GM18508 (cell line): ENCODE data around the gene CNTN4.

Experiments used
- ATAC-seq: cut with Tn5 transposase; IDR thresholded peaks from one replicate; pipeline ENCODE4 v1.9.1; 2021; ENCODE audit warnings: moderate number of reproducible peaks; ENCODE audit not compliant: insufficient read depth, unreplicated experiment

CNTN4 gene

DNA sequence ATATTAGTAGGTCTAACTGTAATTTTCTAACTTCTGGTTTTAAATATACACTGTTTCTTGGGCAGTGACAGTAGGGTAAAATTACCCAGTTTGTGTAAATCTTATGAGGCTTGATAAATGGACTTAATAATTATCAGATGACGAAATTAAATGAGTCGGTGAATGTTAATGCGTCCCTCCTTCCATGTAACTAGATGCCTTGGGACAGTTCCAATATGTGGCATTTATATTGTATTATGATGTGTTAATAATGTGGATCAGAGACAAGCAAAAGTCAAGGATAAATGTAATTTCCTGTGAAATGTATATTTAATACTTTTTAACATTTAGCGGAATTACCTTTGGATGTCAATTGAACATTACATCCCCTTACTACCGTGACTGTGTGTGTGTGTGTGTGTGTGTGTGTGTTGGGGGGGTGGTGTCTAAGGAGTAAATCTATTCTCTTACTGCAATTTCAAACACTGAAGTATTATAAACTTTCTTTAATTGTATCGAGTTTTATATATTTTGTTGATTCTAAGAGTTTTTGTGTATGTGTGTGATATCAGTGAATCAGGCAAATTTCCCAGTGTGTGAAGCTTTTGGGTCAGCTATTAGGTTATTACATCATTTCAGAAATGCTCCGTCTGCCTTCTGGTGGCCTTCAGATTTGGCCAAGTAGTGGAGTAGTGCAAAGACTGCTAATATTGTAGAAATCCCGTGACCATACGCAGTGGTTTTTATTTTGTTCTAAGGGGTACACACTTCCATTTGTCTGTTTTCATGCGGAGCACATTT lies 50.1 kb downstream of the CNTN4 start:
- ATAC-seq, result no peak

DNA sequence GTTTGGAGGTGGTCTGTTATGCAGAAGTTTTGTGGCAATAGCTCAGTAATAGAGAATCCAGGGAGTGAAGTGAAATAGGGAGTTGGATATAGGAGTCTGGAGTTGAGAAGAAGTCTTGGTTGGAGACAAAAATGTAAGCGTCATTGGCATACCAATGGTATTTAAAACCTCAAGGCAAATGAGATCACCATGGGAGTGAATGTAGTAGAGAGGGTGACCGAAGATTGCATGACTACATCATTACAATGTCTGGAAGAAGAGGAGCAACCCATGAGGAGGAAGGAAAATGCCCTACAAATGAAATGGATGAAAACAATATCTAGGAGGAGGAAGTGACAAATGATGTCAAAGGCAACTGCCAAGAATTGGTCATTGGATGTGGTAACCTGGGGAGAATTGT lies 54.4 kb downstream of the CNTN4 start:
- no peak for ATAC-seq

DNA sequence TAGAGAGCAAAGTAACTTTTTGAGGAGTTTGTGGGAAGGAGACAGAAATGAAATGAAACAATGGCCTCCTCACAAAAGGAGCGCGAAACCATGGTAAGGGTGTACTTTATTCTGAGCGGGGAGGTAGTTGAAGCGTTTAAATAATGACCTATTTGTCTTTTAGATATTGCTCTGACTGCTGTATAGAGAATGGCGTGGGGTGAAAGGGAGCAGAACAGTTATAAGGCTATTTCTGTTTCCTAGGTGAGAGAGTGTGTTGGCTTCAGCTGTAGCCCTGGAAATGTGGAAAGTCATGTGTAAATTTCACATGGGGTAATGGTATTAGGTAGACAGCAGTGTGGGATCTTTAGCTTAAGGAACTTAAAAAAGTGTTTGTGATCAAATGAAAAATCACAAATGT lies 54.9 kb downstream of the CNTN4 start:
- no peak for ATAC-seq

DNA sequence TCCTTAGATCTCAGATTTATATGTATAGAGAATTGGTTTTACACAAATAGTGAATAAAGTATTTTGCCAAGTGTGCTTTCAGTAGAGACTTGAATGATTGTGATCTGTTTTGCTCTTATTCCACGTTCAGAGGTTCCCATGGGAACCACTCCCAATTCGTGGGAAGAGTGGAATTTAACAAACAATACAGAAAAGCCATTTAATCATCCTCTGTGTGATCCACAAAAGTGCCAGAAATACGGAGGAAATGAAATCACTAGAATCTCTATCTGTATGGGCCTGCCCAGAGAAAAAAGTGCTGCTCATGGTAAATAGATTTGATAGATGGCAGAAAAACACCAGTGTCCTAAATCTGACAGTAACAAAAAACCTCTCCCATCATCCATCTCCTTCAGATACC lies 56.0 kb downstream of the CNTN4 start:
- no peak for ATAC-seq

DNA sequence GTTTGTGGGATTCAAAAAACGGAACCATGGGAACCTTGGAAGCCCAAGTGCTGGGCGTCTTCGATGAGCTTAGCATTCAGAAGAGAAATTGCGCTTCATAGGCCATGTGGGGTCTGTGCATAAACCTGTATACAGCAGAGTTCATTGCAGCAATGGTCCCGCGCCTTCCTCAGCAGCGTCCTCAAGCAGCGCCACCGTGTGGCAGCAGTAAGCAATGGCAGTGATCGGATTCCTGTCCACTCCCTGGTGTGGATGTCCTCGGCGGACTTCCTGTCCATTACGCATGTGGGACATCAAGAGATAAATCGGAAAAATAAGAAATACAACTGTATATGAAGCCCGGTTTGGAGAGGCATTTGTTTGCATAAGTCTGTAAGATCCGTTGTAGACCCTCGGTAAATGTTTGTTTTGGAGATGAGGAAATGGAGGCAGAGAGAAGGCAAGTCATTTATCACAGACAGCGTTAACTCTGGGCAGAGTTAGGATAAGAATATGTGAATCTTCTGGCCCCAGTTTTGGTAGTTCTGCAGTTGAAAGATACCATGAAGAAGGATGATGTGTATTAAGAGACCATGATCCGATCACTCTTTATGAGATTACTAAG lies 57.7 kb downstream of the CNTN4 start:
- no peak for ATAC-seq

- no peak for ATAC-seq
Observed at GRCh38 chr3:2158828-2159227, 60.2 kb downstream of the CNTN4 start.

- ATAC-seq, result no peak
Observed at GRCh38 chr3:2166552-2166951, 67.9 kb downstream of the CNTN4 start.

- no peak for ATAC-seq
Observed at GRCh38 chr3:2172561-2173171, 74.0 kb downstream of the CNTN4 start.

DNA sequence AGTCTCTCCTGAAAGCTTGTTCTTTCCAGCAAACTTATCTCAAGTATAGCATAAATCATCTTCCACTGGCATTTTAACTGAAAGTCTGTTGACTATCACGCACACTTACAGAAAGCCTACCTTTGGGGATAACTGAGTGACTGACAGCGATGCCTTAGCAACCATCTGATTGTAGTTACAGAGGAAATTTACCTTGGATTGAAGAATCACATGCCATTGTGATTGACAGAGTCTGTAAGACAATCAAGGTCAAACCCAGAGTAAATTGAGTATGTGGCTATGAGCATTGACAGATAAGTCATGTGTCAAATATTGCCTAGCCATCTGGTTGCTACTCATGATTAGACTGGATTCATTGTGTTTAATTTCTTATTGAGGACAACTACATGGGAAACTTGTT lies 82.0 kb downstream of the CNTN4 start:
- no peak for ATAC-seq

DNA sequence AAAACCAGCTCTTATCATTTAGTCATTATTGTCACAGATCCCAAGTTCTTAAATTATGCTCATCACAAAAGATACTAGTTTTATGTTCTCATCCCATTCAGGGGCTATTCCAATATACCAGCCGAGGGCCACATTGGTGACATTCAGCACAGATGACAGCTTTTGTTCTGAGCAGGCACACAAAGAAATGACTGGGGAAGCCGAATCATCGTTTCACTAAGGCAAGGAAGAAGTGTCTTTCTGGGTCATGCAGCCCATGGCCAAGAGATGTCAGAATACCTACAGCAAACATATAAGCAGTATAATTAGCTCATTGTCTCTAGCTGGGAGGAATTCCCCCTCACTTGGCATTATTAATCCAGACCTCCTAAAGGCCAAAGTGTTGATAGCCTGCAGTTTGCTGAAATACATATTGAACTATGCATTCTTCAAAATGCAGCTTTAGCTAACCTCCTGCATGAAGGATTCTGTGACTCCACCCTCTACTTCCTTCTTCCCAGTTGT lies 100.2 kb downstream of the CNTN4 start:
- ATAC-seq, result no peak

DNA sequence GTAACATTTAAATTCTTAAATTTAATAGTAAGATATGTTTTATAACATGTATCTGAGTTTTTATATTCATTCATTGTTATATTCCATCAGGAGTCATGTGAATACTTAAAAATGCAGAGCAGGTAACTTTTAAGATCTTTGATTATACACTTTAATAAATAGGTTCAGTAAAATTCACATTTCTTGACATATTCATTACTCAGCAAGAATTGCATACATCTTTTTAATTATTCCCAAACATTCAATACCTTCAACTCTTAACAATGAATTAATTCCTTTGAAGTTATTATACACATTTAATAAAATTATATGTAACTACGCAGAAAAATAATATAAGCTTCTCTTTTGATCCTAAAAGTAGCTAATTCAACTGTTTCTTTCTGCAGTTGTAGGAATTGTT lies 105.4 kb downstream of the CNTN4 start:
- no peak for ATAC-seq

DNA sequence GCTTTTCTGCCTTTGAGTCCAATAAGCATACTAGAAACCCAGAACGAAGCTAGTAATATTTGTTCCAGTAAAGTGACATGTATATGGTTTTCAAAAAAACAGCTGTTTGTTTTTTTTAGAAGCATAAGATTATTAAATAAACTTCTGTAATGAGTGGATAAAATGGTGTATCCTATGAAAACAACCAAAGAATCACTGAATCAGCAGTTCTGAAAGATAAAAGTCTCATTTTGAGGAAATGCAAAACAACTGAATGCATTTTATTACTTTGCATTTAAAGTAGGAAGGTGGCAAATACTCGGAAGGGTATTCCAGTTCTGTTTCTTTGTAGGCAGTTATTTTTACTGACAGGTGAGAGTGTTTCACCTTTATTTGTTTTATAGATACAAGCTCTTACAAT lies 107.0 kb downstream of the CNTN4 start:
- ATAC-seq, result no peak

DNA sequence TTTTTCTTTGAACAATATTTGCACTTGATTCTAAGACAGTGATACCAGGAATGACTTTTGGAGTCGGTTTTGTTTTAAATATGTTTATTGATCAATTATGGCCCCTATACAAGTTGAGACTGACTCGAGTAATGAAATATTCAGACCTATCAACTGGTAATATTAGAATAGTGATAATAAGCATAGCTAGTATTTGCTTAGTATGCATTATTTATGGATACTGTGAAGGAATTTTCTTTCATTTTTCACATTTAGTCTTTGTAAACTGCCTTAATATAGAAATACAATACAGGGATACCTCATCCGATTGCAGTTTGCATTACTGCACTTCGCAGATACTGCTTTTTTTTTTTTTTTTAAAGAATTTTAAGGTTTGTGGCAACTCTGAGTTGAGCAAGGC lies 107.9 kb downstream of the CNTN4 start:
- ATAC-seq, result no peak

GRCh38 chr3:2211568-2211967 lies 112.9 kb downstream of the CNTN4 start:
- ATAC-seq, result no peak

- ATAC-seq, result no peak
Observed at GRCh38 chr3:2212206-2212605, 113.5 kb downstream of the CNTN4 start.

DNA sequence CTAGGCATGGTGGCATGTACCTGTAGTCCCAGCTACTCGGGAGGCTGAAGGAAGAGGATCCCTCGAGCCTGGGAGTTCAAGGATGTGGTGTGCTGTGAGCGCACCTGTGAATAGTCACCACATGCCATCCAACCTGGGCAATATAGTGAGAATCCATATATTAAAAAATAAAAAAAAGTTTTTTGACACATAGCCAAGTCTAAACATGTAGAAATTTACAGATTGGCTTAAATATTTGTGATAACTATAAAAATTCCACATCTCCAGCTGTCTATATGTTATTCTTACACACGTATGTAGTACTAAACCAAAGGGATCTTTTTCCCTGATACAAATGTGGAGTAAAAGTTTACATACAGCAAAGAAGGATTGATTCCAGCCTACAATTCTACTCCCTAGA lies 119.7 kb downstream of the CNTN4 start:
- no peak for ATAC-seq

DNA sequence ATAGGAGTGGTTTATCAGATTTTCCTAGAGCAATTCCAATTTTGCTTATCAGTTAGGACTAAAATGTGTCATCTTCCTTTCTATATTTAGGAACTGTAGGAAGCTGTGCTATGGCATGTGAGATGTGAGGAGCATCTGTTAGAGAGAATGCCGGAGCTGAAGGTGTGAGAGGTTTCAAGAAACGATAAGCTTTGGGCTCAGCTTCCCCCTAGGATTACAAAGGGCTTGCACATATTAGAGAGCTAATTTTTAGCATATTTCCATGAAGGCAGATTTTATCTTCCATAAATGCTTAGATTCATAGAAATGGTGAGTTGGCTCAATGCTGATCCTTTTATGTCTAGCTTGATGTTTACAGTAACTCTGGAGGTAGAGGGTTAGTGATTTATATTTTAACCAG lies 120.2 kb downstream of the CNTN4 start:
- ATAC-seq, result no peak

GRCh38 chr3:2236203-2236602 lies 137.5 kb downstream of the CNTN4 start:
- ATAC-seq, result no peak

- no peak for ATAC-seq
Observed at GRCh38 chr3:2244137-2244536, 145.5 kb downstream of the CNTN4 start.

DNA sequence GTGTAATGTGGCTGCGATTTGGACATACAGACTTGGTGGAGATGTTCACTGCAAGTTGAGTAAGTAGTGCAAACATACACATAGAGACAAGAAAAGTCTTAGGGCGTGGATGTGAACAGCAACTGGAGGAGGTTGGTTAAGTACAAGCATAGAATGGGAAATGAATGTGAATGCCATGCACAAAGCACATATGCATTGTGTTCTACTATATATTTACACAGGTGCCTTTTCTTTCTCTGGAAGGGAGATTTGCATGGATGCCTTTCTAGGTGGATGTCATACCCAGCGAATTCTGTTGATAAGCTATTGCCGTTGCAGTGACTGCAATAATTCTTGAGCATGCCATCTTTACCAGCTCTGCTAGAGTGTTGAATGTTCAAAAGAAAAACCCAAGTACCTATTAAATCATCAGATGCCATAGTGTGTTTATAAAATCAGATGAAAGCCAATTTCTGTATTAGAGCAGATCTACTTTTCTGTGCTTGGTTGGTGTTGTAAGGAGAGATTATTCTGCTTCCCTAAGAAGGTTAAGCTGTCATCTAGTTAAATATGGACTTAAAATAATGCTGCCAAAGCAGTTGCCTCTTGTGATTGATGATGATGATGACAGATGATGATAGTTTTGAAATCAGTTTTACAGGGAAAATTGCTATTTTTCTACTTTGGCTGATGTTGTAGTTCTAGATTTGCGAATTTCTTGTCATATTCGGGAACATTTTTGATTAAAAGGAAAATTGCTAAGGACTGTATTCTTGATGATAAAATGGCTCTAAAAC lies 148.4 kb downstream of the CNTN4 start:
- ATAC-seq, result no peak

DNA sequence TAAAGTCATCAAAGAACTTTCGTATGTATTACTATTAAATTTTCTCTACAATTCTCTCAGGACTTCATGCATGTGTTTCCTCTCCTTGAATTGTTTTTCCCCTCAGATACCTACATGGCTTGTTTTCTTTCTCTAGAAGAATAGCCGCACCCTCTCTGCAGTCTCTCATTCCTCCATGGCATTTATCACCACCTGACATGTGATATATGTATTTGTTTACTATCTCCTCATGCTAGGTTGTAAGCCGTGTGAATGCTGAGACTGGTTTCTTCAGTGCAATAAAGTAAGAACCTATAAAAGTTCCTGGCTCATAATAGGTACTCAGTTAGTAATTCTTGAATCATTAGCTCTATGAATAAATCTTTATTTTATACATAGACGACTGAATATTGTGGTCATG lies 149.2 kb downstream of the CNTN4 start:
- no peak for ATAC-seq
